HepG2 (cell line): Measurements from ENCODE around the gene DCTN2. TPM values are rescaled to one million over a fixed set of nuclear protein-coding genes. Genes with fewer than 3 reads are reported as not detected.

Experiments
- GTF2F1 ChIP-seq: fragments of 150-350 bp; IDR thresholded peaks from 2 replicates; pipeline ENCODE4 v1.6.1; 2014; ENCODE audit warnings: low read length
- MTA3 ChIP-seq: sonication (generic); formaldehyde crosslinking; IDR thresholded peaks from 2 replicates; pipeline ENCODE4 v1.4.0; 2020; ENCODE audit warnings: missing genetic modification reagents
- NCOA1 ChIP-seq: sonication (generic); formaldehyde crosslinking; IDR thresholded peaks from 2 replicates; pipeline ENCODE4 v1.9.0; 2021; ENCODE audit warnings: missing genetic modification reagents
- XRCC5 ChIP-seq: fragments of 200-400 bp; formaldehyde crosslinking; optimal IDR thresholded peaks from 2 replicates; pipeline ENCODE3; 2017; ENCODE audit warnings: mild to moderate bottlenecking, low read length
- ZNF44 ChIP-seq: sonication (generic); formaldehyde crosslinking; IDR thresholded peaks from 2 replicates; pipeline ENCODE4 v1.5.1; 2020; ENCODE audit warnings: mild to moderate bottlenecking, missing genetic modification reagents
- ZNF574 ChIP-seq: sonication (generic); formaldehyde crosslinking; IDR thresholded peaks from 2 replicates; pipeline ENCODE4 v1.4.0; 2020; ENCODE audit warnings: missing genetic modification reagents
- polyA plus RNA-seq, 8 experiments: library from polyadenylated mRNA; depleted of rRNA in 3 of 8; stranded (reverse) in 7 of 8; unstranded in 1 of 8; fragments of >200 nt; fragmentation: Illumina TruSeq in 4 of 8; extraction: Trizol in 4 of 8; gene quantifications; 2 replicates each; pipeline versions ENCODE4 v1.2.1 to v1.2.3, GENCODE V29; 2011 to 2016; ENCODE audit warnings: low read depth in 4 of 8, missing spikeins in 1 of 8, mixed read lengths in 1 of 8; ENCODE audit not compliant: insufficient read depth in 1 of 8
- total RNA-seq, 5 experiments: library from RNA; depleted of rRNA; stranded (reverse); fragments of >200 nt; fragmentation: Illumina TruSeq; extraction: Trizol; gene quantifications; 2 replicates each; pipeline ENCODE4 v1.2.3, GENCODE V29; 2016; ENCODE audit warnings: low read depth in 1 of 5
- TF ChIP-seq, protein P1 (sequence below): sonication (generic); formaldehyde crosslinking; IDR thresholded peaks from 2 replicates; pipeline ENCODE4 v1.4.0; 2020; ENCODE audit warnings: missing genetic modification reagents, borderline replicate concordance
- TF ChIP-seq, protein P2 (sequence below): sonication (generic); formaldehyde crosslinking; IDR thresholded peaks from 2 replicates; pipeline ENCODE4 v1.5.0; 2020; ENCODE audit warnings: missing genetic modification reagents

Gene DCTN2
- total and polyA plus RNA-seq, 2 of the 13 experiments (the other 11 are each of a cell fraction or from before 2014, with no cell fraction given) = 72.0 to 77.4 TPM

- TF ChIP-seq, protein P1, sequence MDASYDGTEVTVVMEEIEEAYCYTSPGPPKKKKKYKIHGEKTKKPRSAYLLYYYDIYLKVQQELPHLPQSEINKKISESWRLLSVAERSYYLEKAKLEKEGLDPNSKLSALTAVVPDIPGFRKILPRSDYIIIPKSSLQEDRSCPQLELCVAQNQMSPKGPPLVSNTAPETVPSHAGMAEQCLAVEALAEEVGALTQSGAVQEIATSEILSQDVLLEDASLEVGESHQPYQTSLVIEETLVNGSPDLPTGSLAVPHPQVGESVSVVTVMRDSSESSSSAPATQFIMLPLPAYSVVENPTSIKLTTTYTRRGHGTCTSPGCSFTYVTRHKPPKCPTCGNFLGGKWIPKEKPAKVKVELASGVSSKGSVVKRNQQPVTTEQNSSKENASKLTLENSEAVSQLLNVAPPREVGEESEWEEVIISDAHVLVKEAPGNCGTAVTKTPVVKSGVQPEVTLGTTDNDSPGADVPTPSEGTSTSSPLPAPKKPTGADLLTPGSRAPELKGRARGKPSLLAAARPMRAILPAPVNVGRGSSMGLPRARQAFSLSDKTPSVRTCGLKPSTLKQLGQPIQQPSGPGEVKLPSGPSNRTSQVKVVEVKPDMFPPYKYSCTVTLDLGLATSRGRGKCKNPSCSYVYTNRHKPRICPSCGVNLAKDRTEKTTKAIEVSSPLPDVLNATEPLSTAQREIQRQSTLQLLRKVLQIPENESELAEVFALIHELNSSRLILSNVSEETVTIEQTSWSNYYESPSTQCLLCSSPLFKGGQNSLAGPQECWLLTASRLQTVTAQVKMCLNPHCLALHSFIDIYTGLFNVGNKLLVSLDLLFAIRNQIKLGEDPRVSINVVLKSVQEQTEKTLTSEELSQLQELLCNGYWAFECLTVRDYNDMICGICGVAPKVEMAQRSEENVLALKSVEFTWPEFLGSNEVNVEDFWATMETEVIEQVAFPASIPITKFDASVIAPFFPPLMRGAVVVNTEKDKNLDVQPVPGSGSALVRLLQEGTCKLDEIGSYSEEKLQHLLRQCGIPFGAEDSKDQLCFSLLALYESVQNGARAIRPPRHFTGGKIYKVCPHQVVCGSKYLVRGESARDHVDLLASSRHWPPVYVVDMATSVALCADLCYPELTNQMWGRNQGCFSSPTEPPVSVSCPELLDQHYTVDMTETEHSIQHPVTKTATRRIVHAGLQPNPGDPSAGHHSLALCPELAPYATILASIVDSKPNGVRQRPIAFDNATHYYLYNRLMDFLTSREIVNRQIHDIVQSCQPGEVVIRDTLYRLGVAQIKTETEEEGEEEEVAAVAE = no peak
- 0 out of 2 replicates have a peak, but pooled peaks have one; percentile 76 for TF ChIP-seq NCOA1
- TF ChIP-seq ZNF574 (CRISPR knock-in tag) = no peak
- TF ChIP-seq ZNF44 = no peak
- no peak for TF ChIP-seq GTF2F1
- TF ChIP-seq, protein P2, sequence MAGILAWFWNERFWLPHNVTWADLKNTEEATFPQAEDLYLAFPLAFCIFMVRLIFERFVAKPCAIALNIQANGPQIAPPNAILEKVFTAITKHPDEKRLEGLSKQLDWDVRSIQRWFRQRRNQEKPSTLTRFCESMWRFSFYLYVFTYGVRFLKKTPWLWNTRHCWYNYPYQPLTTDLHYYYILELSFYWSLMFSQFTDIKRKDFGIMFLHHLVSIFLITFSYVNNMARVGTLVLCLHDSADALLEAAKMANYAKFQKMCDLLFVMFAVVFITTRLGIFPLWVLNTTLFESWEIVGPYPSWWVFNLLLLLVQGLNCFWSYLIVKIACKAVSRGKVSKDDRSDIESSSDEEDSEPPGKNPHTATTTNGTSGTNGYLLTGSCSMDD (CRISPR knock-in tag) = no peak
- no peak for TF ChIP-seq XRCC5
- TF ChIP-seq MTA3 (CRISPR knock-in tag) = no peak
- TF ChIP-seq, all 625 proteins: peak for 22
Observed at GRCh38 chr12:57519796-57520052, 27.3 kb downstream of the DCTN2 start (continued).
